ENCODE data around the gene ZNF664.

Gene ZNF664

DNA sequence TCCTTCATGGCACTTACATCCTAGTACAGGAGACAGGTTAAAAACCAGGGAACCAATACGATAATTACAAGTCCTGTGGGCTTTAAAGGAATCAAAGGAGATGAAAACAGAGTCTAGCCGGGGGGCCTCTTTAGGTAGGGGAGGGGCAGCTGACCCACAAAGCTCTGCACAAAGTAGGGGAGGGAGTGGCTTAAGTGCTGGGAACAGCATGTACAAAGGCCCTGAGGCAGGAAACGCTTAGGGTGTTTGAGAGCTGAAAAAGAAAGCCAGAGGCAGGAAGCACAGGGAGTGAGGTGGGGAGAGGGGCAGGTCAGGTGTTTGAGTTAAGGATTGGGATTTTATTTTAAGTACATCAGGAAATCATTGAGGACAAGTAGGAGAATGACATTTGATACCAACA is 37.7 kb downstream of the ZNF664 start:
- DNase-seq (ENCODE audit: low spot score), result no peak

DNA sequence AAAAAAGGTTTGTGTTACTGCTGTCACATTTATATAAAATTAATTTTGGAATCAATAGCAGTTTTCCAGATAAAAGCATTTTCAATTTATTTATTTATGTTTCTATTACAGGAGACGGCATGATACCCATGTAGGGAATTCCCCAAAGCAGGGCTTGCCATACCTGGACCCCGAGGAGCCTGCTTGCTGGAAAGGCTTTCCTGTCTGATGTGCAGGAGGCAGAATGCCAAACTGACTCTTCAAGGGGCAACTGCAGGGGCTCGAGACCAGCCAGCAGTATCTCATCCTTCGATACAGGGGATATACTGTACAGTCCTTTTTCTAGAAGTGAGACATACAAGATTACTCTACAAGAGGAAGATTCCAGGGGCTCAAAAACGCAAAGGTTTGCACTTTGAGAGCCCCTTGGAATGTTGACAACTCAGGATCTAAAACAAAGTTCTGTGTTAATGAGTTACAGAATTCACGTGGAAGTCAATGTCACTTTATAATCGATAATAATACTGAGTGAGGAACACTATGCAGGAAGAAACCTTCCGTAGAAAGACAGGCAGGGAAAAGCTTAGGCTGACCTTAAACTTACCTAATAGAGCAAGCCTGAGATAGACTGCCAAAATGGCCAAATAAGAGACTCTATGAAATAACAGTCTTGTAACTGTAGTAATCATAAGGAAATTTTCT is 38.6 kb downstream of the ZNF664 start:
- DNase-seq (ENCODE audit: low spot score), result no peak

DNA sequence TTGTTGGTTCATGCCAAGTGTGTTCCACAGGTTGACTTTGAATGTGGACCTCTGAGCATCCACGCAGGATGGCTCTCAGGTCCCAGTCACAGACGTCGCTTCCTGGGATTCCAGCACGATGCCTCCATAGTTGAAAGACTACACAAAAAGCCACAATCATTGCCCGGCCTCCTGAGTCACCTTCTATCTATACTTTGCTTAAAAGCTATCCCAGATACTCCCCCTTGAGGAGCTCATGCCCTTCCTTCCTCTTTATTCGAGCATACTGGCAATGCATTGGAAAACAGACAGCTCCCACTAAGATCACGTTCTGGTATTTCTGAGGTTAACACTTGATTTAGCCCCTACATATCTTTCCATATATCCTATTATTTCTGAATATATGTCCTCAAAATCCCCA is 40.1 kb downstream of the ZNF664 start:
- DNase-seq (ENCODE audit: low spot score), result no peak

DNA sequence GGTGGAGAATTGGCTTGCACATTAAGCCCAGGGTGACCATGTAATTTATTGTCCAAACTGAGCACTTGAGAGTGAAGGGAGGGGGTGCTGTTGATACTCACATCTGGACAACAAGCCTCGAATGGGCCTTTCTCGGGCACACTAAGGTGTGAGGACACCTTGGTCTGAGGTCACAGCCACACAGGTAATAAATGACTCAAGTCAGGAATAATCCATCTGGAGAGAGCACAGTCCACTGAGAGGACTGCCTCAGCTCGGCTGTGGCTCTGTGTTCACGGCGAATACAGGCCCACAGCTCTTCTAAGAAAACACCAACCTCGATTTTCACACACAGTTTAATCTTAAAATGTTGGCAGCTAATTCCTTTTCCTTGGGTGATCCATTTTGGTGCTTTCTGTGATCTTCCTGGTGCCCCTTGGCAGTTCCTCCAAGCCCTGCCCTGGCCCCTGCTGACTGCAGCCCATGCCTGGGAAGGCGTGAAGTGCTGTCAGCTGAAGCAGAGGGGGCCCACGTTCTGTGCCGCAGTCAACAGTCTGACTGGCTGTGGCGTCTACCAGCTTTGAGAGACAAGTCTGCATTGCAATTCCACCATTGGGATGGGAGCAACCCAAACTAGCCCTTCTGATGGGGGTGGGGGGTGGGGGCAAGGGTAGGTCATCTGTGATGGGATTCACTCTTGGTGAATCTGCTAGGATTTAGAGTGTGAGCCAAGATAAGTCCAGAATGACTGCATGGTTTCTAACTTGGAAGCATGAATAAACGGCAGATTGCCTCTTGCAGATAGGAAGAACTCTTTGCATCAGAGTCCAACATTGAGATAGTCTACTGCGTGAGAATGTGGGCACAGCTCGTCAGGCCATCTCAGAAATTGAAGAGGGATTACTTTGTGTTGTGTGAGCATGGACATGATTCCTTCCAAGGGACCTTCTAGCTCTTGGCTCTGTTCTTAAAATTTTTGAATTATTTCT is 42.8 kb downstream of the ZNF664 start:
- no peak for DNase-seq (ENCODE audit: low spot score)

DNA sequence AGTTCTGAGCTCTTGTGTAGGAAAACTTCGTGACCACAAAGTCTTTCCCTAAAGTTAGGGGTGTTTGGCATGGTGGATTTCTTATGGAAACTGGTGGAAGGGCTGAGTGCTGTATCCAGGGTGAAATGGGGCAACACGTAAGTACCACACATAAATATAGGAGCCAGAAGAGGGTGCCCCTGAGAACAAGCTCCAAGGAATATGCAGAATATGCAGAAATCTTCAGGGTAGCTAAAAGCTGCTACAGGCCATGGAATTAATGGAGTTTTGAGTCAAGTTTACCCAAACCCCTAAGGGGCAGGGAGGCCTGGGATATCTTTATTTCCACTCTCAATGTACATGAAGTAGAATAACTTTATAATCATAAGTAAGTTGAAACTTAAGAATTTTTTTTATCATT is 44.0 kb downstream of the ZNF664 start:
- no peak for DNase-seq (ENCODE audit: low spot score)

DNA sequence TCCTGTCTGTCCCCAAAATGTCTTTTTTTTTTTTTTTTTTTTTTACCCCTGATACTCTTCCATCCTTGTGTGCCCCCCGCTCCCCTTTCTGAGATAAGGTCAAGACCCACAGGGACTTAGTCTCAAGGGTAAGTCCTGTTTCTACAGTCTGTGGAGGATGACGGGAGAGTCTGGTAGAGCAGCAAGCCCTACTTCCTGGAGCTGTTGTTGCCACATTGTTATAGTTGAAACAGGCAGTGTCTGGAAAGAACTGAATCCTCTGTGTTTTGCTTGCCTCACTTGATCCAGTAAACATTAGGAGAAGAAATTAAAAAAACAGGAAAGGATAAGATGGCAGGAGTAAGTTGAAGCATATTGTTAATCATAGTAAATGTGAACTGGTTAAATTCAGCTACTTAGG is 45.5 kb downstream of the ZNF664 start:
- DNase-seq (ENCODE audit: low spot score), result no peak

DNA sequence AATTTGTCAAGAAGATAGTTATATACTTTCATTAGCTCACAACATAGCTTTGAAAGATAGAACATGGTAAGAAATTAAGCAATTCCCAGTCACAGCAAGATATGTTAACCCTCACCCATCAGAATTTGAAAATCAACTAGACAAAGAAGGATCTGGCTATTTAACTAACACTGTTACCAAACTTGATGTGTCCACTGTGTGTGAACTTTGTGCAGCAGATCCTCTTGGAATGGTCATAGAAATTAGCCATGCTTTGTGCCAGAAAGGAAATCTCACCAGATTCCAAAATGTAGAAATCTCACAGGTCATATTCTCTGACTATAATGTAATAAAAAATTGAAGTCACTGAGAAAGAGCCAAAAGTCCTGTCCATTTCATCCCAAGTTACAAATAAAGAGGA is 46.1 kb downstream of the ZNF664 start:
- no peak for DNase-seq (ENCODE audit: low spot score)

DNA sequence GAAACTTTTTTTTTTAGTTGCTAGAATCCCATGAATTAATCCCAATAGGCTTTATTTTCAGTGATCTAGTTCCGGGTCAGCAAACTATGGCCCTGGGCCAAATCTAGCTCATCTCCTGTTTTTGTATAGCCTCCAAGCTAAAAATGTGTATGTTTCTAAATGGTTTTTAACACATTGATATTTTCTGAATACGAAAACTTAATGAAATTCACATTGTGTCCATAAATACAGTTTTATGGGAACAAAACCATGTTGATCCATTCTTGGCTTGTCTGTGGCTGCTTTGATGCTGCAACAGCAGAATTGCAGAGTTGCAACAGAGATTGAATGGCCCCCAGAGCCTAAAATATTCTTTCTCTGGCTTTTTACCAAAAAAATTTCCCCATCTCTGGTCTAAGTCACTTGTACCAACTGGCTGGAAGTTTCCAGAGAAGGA is 47.5 kb downstream of the ZNF664 start:
- no peak for DNase-seq (ENCODE audit: low spot score)

DNA sequence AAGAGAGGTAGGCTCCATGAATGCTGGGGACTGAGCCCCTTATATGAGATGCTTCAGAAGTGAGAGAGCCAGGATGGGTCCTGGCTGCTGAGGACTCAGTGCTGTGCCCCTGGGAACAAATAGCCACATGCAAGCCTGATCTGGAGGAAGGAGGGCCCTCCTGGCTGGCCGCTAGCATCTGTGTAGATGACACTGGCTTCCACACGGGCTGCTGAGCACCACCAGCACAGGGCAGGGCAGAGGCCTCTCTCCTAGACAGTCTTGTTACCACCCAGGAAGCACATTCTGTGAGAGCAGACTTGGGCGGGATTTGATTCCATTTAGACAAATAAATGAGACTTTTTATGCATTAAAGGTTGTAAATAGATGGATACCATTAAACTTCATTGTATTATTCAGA is 48.0 kb downstream of the ZNF664 start:
- no peak for DNase-seq (ENCODE audit: low spot score)

DNA sequence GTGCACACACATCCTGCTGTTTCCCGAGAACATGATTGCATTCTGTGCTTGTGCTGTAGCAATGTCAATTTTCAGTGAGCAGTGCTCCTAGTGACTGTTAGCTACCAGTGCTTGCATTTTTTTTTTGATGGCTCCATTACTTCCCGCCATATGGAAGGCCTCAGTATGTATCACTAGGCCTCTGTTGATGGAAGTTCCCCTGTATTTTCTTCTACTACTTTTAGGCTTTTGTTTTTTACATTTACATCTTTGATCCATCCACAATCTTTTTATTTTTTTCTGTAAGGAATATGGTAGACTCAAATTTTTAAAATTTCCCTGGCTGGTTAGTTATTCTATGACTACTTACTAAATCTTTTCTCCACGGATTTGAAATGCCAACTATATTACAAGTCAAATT is 49.1 kb downstream of the ZNF664 start:
- no peak for DNase-seq (ENCODE audit: low spot score)

DNA sequence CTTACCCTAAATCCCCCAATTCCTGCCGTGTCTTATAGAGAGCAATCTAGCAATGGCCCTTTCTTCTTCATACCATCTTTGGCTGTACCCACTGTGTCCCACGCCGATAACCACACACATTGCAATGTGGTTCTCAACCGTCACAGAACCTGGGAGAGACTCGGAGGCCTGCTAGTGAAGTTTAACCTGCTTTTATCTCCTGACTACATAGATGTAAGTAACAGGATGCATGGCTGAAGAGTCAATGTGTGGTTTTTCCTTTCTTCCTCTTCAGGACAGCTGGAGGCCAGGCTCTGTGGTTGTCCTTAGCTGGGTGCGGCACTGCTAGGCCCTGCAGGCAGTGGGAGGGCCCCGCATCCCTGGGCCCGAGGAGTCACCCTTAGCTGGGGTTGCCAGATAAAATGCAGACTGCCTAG is 51.3 kb downstream of the ZNF664 start:
- DNase-seq (ENCODE audit: low spot score), result no peak

DNA sequence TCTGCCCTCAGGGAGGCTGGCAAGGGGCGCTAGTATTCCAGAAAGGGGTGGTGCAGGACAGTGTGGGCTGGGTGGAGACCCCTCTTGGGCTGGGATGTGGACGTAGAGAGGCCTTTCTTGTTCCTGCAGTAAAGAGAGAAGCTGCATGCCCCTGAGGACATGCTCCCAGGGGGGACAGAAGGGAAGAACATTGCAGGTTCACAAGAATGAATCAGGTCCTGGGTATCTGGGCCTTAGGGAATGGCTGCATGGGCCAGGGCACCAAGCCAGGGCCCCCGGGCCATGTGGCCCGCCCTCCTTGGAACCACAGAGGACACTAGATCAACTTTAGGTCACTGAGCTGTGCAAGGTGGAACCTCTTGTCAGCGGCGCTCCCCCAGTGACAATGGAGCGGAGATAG is 51.8 kb downstream of the ZNF664 start:
- DNase-seq (ENCODE audit: low spot score), result no peak

DNA sequence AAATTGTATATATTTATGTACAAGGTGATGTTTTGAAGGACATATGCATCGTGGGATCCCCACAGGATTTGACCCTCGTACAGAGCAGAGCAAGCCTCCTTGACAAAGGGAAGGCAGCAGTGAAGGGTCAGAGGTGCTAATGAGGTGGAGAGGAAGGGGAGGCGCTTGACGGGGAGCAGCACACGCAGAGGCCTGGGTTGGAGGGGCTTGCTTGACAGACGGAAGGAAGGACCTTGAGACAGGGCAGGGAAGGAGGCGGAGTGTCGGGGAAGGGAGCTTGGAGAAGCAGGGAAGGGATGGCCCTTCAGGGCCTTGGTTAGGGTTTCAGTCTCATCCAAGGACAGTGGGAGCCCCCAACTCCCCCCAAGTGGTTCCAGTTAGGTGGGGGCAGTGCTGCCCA is 52.6 kb downstream of the ZNF664 start:
- no peak for DNase-seq (ENCODE audit: low spot score)

DNA sequence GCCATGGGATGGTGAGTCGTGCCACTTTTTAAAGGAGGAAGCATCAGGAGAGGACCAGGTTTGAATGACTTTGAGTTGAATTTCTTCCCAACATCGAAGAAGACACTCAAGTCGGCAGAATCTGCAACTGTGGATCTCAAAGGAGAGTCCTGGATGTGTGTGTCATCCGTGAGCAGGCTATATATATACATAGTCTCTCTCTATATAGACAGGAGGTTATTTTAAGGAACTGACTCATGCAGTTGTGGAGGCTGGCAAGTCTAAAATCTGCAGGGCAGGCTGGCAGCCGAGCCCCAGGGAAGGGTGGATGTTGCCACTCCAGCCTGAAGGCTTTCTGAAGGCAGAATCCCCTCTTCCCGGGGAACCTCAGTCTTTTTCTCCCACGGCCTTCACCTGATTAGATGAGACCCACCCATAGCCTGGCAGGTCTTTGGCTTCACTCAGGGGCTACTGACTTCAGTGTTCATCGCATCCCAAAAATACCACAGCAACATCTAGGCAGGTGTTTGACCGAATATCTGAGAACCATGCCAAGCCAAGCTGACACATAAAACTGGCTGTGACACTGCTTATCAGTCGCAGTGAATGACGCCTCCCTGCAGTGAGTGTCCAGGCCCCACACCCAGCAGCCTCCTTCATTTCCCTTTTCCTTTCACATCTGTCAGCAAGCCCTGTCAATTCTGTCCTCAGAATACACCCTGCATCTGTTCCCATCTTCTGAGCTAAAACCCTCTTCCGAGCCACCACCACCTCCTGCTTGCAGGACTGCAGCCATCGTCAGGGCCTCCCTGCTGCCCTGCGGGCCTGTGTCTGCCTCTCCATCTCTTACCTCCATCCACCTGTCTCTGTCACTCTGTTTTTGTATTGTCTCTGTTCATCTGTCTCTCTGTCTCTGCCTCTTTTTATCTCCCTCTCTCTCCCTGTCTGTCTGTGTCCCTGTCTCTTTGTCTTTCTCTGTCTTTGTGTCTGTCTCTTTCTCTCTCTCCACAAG is 54.0 kb downstream of the ZNF664 start:
- DNase-seq (ENCODE audit: low spot score), result peak; percentile 53

DNA sequence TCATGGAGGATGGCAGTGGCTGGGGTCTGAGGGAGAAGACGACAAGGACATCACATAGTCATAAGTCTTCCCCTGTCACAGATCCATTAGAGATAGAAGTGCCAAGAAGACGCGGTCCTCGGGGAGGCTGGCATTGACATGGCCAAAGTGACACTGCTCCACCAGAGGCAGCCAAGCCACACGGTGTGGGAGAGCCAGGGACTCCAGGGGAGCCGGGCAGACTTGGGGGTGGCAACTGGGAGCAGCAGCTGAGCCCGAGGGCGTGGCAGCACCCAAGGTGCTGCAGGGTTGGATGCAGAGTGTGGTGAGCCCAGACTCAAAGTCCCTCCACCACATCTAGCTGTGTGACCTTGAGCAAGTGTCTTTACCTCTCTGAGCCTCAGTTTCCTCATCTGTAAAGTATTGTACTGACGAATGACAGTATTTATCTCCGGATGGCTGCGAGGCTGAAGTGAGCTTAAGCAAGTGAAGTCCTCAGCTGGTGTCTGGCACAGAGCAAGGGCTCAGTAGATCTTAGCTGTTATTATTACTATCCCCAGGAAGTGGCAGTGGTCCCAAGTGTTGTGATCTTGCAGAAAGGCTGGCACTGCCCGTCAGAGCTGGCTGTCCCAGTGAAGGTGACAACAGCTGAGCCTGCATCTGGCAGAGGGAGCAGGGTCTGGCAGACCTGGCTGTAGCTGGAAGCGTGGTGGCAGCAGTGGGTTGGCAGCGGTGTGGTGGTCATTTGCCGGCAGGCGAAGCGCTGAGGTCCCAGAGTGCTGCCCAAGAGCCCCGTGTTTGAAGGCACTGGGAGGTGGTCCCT is 54.9 kb downstream of the ZNF664 start:
- DNase-seq (ENCODE audit: low spot score), result no peak

DNA sequence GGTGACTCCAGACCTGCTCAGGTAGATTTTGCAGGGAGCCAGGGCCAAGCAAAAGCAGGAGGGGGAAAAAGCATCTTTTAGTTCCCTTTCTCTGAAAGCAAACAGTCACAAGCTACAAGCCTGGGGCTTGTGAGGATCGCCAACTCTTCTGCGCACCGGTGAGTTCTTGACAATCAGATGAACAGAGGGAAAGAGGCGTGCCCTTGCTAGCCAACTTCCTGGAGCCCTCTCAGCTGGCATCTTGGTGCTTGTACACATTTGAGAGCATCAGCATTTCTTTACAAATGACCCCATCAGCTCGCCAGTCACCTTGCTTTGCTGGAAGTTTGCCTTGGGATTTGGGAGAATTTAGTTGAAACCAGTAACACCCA is 55.5 kb downstream of the ZNF664 start:
- DNase-seq (ENCODE audit: low spot score), result no peak

DNA sequence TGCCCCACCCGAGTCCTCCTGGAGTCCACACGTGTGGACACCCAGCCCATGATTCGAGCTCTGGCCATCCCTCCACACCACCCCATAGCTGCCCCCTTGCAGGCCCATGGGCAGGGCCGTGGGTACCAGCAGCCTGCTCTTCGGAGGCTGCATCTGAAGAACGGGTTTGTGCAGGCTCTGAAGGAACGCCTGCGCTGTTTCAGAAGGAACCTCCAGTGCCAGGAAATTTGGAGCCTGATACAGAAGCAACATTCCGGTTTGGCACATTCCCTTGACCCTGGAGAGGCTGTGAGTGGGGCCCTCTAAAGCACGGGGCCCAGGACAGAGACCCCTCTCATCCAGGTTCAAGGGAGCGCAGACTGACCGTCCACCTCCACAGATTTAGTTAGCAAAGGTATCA is 57.0 kb downstream of the ZNF664 start:
- no peak for DNase-seq (ENCODE audit: low spot score)

DNA sequence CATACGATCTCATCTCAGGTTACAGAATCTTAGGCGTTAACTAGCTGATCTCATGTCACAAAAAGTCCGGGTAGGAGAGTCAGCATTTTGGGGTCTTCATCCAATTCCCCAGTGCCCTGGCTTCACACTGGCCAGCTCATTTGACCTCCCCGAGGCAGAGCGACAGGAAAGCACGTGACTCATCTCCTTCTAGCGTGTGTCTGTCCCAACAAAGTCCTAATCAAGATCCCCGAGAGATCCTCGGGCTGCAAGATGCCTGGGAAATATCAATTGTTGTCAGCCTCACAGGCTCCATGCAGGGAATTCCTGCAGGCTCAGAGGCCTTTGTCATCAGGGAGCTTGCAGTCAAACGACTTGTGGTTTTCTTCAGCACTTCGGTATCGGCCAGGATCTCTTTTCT is 57.5 kb downstream of the ZNF664 start:
- DNase-seq (ENCODE audit: low spot score), result peak; percentile 27

DNA sequence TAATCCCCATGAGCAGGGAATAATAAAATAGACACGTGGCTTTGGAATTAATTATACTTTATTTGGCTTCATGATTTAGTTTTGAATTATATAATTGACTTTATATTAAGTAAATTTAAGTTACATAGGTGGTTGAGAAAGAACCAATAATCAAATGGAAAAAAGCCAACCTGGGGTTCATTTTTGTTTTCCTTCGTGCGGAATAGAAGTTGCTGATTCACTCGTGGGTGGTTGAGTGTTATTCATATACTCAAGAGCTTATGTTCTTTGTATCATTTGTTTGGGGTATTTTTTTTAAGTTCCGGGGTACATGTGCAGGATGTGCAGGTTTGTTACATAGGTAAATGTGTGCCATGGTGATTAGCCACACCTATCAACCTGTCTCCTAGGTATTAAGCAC is 58.0 kb downstream of the ZNF664 start:
- no peak for DNase-seq (ENCODE audit: low spot score)

DNA sequence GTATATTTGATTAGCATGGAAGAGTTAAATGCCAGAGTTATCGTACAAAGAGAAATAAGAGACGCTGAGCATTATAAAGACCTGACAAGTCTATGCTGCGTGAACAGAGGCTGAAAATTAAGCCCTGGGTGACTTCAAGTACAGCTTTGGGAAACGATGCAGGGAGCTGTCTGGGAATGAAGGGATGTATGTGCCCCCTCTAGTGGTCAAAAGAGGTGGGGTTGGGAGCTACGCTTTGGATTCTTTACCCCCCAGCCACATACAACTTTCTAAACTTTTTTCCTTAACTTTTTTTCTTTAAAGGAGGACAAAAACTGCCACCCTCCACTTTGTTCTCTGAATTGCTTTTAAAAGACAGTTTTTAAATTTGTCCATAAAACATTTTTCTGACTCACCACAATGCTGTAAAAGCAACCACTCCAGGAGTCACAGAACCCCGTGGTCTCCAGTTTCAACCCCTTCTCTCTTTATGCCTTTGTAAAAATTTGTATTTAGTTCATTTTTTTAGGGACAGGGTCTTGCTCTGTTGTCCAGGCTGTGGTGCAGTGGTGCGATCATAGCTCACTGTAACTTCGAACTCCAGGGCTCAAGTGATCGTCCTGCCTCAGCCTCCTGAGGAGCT is 59.4 kb downstream of the ZNF664 start:
- DNase-seq (ENCODE audit: low spot score), result peak; percentile 69

DNA sequence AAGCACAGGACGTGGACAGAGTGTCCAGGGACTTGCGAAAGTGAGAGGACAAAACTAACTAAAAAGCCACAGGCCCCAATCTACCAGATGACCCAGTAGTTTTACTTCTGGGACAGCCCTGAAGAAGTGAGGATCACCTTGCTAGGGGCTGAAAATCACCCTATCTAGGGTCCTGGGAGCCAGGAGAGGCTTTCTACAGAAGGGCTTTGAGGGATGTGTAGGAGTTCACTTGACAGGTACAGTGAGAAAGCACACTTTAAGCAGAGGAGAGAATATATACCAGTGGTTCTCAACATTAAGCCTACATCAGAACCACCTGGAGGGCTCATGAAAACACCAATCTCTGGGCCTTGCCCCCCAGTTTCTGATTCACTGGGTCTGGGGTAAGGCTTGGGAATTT is 60.8 kb downstream of the ZNF664 start:
- DNase-seq (ENCODE audit: low spot score), result no peak

All from RKO (cell line).